Medulla oblongata (tissue), 1 donor: ENCODE measurements around the gene FBXL22.

Source experiments
- DNase-seq: peaks from one replicate; pipeline ENCODE4 v3.0.0-alpha.2; 2015; ENCODE audit errors: extremely low spot score

The FBXL22 gene

GRCh38 chr15:63593705-63594671 lies 3.2 kb upstream of the FBXL22 start:
- no peak for DNase-seq

- DNase-seq = peak; percentile 27
Observed at GRCh38 chr15:63595065-63595464, 2.1 kb upstream of the FBXL22 start.

GRCh38 chr15:63595688-63596087 lies 1.5 kb upstream of the FBXL22 start:
- DNase-seq = no peak

- DNase-seq = no peak
Observed at GRCh38 chr15:63596676-63597037, 530 bp upstream of the FBXL22 start.

- no peak for DNase-seq
Observed at GRCh38 chr15:63597821-63598220, 634 bp downstream of the FBXL22 start.

- peak; percentile 66 for DNase-seq
Observed at GRCh38 chr15:63598473-63599400, 1.6 kb downstream of the FBXL22 start.

- peak; percentile 87 for DNase-seq
Observed at GRCh38 chr15:63599401-63600000, 2.3 kb downstream of the FBXL22 start.

GRCh38 chr15:63600001-63600615 lies 2.9 kb downstream of the FBXL22 start:
- DNase-seq = peak; percentile 54

GRCh38 chr15:63600616-63601025 lies 3.4 kb downstream of the FBXL22 start:
- peak; percentile 86 for DNase-seq

GRCh38 chr15:63601026-63601703 lies 4.0 kb downstream of the FBXL22 start:
- no peak for DNase-seq

- no peak for DNase-seq
Observed at GRCh38 chr15:63601704-63602185, 4.6 kb downstream of the FBXL22 start.

GRCh38 chr15:63602595-63602994 lies 5.4 kb downstream of the FBXL22 start:
- DNase-seq = no peak

- peak; percentile 54 for DNase-seq
Observed at GRCh38 chr15:63603516-63603915, 6.3 kb downstream of the FBXL22 start.

GRCh38 chr15:63604281-63604680 lies 7.1 kb downstream of the FBXL22 start:
- no peak for DNase-seq

- DNase-seq = no peak
Observed at GRCh38 chr15:63605036-63605435, 7.8 kb downstream of the FBXL22 start.

GRCh38 chr15:63605816-63606215 lies 8.6 kb downstream of the FBXL22 start:
- DNase-seq = no peak

GRCh38 chr15:63606308-63606707 lies 9.1 kb downstream of the FBXL22 start:
- DNase-seq = no peak

- no peak for DNase-seq
Observed at GRCh38 chr15:63608989-63609388, 11.8 kb downstream of the FBXL22 start.

- DNase-seq = no peak
Observed at GRCh38 chr15:63609448-63609847, 12.3 kb downstream of the FBXL22 start.

- peak; percentile 92 for DNase-seq
Observed at GRCh38 chr15:63610209-63610841, 13.1 kb downstream of the FBXL22 start.
